Stimulated activated naive B cell treated with anti-CD40 and anti-IgM and Interleukin-4, amounts not matched to agents 10 μg/mL and 1 μg/mL and 100 μg/mL, for 72 hours (primary cell): Measurements from ENCODE around the gene BEGAIN.

Source experiments
- ATAC-seq, 2 donors: fragments of 150-1000 bp; cut with Tn5 transposase; replicated peaks; 2 replicates each; pipeline ENCODE4 v1.10.0; 2021; ENCODE audit warnings: moderate library complexity in 1 of 2
- DNase-seq: peaks from one replicate; pipeline ENCODE4 v3.0.0; 2021
- H3K27ac Mint-ChIP-seq: one replicate; pipeline ENCODE4 v1.8.0; 2022; ENCODE audit warnings: mild to moderate bottlenecking, mixed read lengths
- H3K27me3 Mint-ChIP-seq, 2 donors: one replicate each; pipeline ENCODE4 v1.8.0; 2022; ENCODE audit warnings: mixed read lengths in 2 of 2
- H3K36me3 Mint-ChIP-seq, 2 donors: one replicate each; pipeline ENCODE4 v1.8.0; 2022; ENCODE audit warnings: mixed read lengths in 2 of 2, mild to moderate bottlenecking in 1 of 2
- H3K4me1 Mint-ChIP-seq, 2 donors: one replicate each; pipeline ENCODE4 v1.8.0; 2022; ENCODE audit warnings: mixed read lengths in 2 of 2, mild to moderate bottlenecking in 1 of 2
- H3K4me3 Mint-ChIP-seq, 2 donors: one replicate each; pipeline ENCODE4 v1.8.0; 2022; ENCODE audit warnings: mild to moderate bottlenecking in 2 of 2, mixed read lengths in 2 of 2, moderate library complexity in 1 of 2
- H3K9me3 Mint-ChIP-seq, 2 donors: one replicate each; pipeline ENCODE4 v1.8.0; 2022; ENCODE audit warnings: mixed read lengths in 2 of 2, mild to moderate bottlenecking in 1 of 2

Gene BEGAIN

DNA sequence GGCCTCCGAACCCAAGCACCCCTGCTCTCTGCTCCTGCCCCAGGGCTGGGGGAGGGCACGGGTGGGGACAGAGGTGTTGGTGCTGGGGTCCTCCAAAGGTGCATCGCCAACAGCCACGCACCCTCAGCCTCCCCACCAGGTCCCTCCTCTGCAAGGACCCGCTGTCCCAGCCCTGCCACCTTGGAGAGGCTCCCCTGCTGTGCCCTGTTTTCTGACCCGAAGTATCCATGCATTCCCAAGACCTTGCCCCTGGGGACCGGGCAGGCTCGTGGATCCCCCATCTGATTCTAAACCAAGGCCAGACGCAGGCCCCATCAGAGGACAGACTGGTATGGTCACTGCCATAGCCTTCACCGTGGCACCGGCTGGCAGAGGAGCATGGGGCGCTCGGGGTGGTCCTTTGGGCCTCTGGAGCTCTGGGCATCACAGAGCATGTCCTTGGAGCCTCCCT lies 22.7 kb upstream of the BEGAIN start:
- H3K36me3 Mint-ChIP-seq = no peaks in the 10 kb centered on the region
- H3K4me3 Mint-ChIP-seq = no peak overlapping the region
- no peaks in the 10 kb centered on the region for H3K4me1 Mint-ChIP-seq
- no peak for DNase-seq
- no peaks in the 10 kb centered on the region for H3K9me3 Mint-ChIP-seq
- no peak for ATAC-seq
- peaks cover 18 to 21% of the 10 kb centered on the region in 2 donors for H3K27me3 Mint-ChIP-seq
- no peak overlapping the region for H3K27ac Mint-ChIP-seq

DNA sequence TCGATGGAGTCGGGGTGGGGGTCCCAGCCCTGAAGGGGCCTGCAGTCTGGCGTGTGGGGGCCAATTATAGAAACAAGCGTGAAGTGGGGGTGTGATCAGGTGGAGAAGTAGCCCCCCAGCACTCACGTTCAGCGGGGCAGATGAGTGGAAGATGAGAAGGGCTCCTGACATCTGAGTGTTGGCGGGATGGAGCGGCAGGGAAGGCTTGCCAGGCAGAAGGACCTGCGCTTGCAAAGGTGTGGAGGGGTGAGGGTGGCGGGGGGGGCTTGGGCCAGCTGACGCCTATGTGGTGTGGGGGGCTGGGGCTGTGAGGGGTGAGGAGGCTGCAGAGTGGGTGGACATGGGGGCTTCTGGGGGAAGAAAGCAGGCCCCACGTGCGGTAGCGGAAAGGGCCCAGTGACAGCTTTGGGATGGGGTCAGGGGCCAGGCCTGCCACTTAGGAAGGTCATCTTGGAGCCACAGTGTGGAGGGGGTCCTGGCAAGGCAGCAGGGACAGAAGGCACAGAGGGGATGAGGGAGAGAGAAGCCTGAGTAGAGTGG lies 22.2 kb upstream of the BEGAIN start:
- H3K36me3 Mint-ChIP-seq = no peaks in the 10 kb centered on the region
- ATAC-seq (no peak), DNase-seq (no peak)
- no peak overlapping the region for H3K4me3 Mint-ChIP-seq
- no peak overlapping the region for H3K27ac Mint-ChIP-seq
- H3K9me3 Mint-ChIP-seq = no peaks in the 10 kb centered on the region
- H3K4me1 Mint-ChIP-seq = no peaks in the 10 kb centered on the region
- H3K27me3 Mint-ChIP-seq = peaks cover 18 to 21% of the 10 kb centered on the region in 2 donors

DNA sequence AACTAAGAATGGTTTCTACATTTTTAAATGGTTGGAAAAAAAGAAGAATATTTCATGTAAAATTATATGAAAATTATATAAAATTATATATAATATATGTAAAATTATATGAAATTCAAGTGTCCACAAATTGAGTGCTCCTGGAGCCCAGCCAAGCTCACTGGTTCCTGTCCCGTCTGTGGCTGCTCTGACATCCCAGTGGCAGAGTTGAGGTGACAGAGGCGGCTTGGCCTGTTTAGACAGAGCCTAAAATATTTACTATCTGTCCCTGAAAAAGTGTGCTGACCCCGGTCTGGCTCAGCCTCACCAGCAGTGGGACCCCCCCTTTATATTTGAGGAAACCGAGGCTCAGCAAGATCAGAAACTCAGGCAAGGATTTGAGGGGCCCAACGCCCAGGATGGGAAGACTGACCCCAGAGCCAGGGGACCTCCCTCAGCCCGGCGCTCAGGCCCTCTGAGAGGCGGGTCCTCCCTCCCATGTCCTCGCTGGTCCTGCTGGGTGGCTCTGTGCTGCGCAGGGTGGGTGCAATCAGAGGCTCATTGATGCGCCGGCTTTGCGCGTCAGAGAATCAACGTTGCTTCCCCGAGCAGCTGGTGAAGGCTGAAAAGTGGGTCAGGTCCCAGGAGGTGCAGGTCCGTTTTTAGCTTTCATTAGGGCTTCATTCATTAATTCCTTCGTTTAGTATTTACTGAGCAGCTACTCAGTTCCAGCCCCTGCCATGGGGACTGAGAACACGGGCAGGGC lies 21.5 kb upstream of the BEGAIN start:
- Mint-ChIP-seq H3K36me3 (no peaks in the 10 kb centered on the region), H3K27me3 (peaks cover 18 to 25% of the 10 kb centered on the region in 2 donors), H3K4me1 (no peaks in the 10 kb centered on the region), H3K27ac (no peak overlapping the region), H3K9me3 (no peaks in the 10 kb centered on the region), H3K4me3 (no peak overlapping the region)
- no peak for DNase-seq
- no peak for ATAC-seq

DNA sequence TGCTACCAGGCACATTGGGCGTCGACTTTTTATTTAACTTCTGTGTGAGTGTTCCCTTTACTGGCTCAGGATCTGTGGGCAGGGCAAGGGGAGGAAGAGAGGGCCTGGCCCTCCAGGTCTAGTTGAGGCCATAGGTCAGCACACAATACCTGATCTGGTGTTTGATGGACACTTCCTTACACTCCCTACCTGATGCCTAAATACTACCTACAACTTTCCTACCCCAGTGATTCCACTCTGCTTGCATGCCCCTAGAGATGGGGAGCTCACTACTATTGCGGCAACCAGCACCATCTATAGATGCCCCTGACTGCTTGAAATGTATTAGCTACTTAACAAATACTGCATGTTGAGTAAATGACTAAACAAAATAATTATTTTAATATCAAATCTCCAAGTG lies 20.8 kb upstream of the BEGAIN start:
- Mint-ChIP-seq H3K36me3 (peaks cover 0 to 3% of the 10 kb centered on the region in 2 donors), H3K27ac (no peak overlapping the region), H3K4me1 (no peaks in the 10 kb centered on the region), H3K9me3 (peaks cover 3 to 4% of the 10 kb centered on the region in 2 donors), H3K27me3 (peaks cover 18 to 30% of the 10 kb centered on the region in 2 donors), H3K4me3 (no peak overlapping the region)
- ATAC-seq = no peak
- no peak for DNase-seq

DNA sequence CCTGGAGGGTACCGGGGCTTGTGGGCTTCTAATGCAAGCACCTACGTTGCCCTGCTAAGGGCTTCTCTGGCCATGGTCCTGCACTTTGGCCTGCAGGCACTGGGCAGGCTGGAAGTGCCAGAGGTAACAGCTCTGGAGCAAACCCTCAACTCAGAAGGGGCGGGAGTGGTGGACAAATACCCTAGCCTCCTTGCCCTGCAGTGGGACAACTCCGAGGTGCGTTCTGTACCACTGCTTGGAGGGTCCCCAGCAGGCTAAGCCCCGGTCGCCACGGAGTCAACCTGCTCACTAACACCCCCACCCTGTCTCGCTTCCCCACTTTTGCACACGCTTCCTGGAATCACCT lies 20.4 kb upstream of the BEGAIN start:
- Mint-ChIP-seq H3K9me3 (peaks cover 5 to 6% of the 10 kb centered on the region in 2 donors), H3K27me3 (peaks cover 18 to 33% of the 10 kb centered on the region in 2 donors), H3K4me1 (no peaks in the 10 kb centered on the region), H3K36me3 (peaks cover 0 to 4% of the 10 kb centered on the region in 2 donors), H3K27ac (no peak overlapping the region), H3K4me3 (no peak overlapping the region)
- DNase-seq = no peak
- no peak for ATAC-seq

DNA sequence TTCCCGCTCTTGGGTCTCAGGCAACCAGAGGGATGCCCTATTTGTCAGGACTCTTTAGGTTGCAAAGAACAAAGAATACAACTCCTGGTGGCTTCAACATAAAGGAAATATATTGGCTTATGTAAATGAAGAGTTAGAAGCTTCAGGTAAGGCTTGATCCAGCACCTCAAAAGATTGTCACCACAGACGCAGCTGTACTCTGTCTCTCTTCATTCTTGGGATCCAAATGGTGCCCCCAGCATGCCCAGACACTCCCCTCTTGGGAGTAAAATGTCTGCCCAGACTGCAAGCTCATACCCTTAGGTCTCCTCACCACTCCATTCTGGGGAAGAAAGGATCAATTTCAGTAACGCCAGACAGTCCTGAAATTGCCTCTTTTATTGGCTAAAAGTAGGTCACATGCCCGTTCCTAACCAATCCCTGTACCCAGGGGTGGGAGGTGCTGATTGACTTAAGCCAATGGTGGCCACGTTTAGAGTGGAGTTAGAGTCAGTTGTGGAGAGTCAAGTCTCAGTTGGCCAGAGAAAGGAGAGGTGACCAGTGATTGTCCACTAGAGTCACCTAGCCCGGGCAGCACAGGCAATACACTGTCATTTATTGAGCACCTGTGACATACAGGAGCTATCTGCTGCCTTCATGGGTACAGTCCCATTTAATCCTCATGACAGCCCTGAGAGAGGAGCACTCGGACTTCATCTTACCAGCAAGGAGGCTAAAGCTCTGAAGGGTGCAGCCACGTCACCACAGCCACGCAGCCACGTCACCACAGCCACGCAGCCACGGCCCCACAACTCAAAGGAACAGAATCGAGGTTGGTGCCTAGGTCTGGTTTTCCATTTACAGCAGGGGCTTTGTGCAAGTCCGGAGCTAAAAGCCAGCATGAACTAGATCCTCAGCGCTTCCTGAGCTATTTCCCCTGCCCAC lies 19.7 kb upstream of the BEGAIN start:
- Mint-ChIP-seq H3K4me1 (no peaks in the 10 kb centered on the region), H3K9me3 (peaks cover 10 to 13% of the 10 kb centered on the region in 2 donors)

DNA sequence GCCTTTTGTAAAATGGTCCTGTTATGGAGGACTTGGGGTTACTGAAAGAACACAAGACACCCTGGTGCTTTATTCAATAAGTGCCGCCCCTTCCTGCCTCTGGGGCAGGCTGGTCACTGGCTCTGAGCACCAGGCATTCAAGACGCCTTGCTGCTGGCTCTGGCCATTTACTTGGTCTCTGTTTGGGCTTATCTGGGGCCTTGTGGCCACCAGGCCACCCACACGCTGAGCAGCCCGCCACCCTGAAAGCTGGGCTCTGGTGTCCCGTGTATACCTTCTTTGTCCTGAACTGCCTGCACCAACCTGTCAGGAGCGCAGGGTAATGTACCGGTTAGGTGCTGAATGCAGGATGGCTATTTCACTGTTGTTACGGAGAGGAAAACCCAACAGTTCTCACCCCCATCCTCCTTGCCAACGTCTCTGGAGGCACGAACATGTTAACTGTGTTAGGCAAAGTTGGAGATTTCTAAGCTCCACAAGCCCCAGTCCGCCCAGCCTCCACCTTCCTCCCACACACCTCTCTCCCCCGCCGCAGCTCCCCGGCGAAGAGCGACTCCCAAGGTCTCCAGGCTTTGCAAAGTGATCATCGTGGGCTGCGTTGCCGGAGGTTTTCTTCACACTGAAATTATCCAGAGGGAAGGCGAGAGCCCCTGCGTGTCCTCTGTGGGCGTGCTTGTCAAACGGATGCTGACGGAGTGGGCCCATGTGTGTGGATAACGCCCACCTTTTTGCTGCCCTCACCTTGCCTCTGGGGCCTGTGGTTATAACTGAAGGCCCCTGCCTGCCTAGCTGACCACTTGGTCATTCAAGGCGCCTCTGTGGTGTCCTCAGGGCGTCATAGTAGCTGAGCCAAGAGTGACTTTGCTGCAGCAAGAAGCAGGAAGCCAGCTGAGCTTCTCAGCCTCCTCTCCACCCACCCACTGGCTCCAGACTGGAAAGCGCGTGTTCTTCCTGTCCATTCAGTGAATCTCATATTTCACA lies 18.8 kb upstream of the BEGAIN start:
- Mint-ChIP-seq H3K4me3 (no peak overlapping the region), H3K27me3 (peaks cover 18 to 35% of the 10 kb centered on the region in 2 donors), H3K36me3 (peaks cover 5 to 11% of the 10 kb centered on the region in 2 donors), H3K4me1 (no peaks in the 10 kb centered on the region), H3K27ac (no peak overlapping the region), H3K9me3 (peaks cover 16 to 20% of the 10 kb centered on the region in 2 donors)
- no peak for DNase-seq
- ATAC-seq = no peak

More for the DNA sequence above, 19.7 kb upstream of the BEGAIN start:
- Mint-ChIP-seq H3K27ac (no peak overlapping the region), H3K27me3 (peaks cover 18 to 35% of the 10 kb centered on the region in 2 donors), H3K4me3 (no peak overlapping the region), H3K36me3 (peaks cover 2 to 9% of the 10 kb centered on the region in 2 donors)
- DNase-seq (no peak), ATAC-seq (no peak)

DNA sequence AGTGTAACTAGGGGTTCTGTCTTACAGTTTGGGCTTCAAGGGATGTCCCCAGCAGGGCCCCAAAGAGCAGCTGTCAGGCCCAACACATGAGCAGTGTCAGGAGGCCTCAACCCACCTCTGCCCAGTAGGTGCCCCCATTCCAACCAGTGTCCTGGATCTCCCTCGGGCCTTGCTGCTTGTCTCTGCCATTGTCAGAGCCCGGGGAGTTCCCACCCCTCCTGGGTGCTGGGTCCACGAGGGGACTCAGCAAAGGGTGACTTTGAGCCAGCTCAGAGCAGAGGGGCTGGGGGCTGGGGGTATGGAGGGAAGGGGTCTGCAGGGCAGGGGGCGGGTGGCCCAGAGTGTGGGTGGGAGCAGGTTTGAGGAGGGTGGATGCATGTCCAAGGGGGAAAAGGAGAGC lies 18.0 kb upstream of the BEGAIN start:
- DNase-seq = no peak
- Mint-ChIP-seq H3K27me3 (peaks cover 18 to 32% of the 10 kb centered on the region in 2 donors), H3K36me3 (peaks cover 5 to 11% of the 10 kb centered on the region in 2 donors), H3K9me3 (peaks cover 17 to 25% of the 10 kb centered on the region in 2 donors), H3K27ac (no peak overlapping the region), H3K4me1 (peaks cover 0 to under 1% of the 10 kb centered on the region in 2 donors), H3K4me3 (no peak overlapping the region)
- no peak for ATAC-seq

DNA sequence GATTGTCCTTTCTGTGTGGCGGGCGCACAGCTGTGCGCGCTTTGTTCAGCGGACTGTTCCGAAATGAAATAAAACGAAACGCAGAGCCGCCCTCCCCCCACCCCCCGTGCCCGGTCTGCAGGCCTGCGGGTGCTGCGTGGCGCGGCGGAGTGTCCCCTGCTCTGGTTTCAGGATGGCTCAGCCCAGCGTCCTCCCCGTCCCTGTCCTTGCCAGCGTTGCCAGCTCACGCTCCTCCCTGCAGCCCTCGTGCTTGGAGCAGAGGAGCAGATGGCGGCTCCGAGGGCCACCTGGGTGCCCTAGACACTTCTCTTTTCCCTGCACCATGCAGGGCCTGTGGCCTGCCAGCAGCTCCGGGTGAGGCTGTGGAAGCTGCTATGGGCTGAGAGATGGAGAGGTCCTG lies 17.5 kb upstream of the BEGAIN start:
- DNase-seq = no peak
- H3K9me3 Mint-ChIP-seq = peaks cover 17 to 25% of the 10 kb centered on the region in 2 donors
- peaks cover 2 to 6% of the 10 kb centered on the region in 2 donors for H3K4me1 Mint-ChIP-seq
- no peak overlapping the region for H3K27ac Mint-ChIP-seq
- H3K27me3 Mint-ChIP-seq = peaks cover 18 to 32% of the 10 kb centered on the region in 2 donors
- no peak for ATAC-seq
- H3K36me3 Mint-ChIP-seq = peaks cover 5 to 11% of the 10 kb centered on the region in 2 donors
- no peak overlapping the region for H3K4me3 Mint-ChIP-seq

DNA sequence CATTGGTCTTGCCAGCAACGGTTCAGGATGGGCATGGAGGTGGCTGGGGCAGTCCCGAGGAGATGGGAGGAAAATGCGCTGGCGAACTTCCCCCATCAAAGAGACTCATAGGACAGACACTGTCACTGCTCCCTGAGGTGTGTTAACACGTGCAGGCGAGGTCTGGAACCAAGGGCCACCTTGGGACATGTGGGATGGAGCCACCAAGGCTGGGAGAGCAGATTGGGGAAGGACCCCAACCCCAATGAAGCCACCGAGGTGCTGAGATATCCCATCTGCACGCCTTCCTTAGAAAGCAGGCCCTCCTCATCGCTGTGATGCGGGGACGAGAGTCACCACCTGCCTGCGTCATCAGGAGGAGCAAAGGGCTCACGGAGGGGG lies 16.9 kb upstream of the BEGAIN start:
- peaks cover 15 to 35% of the 10 kb centered on the region in 2 donors for H3K27me3 Mint-ChIP-seq
- ATAC-seq (no peak), DNase-seq (no peak)
- H3K4me1 Mint-ChIP-seq = peaks cover 2 to 7% of the 10 kb centered on the region in 2 donors
- no peak overlapping the region for H3K4me3 Mint-ChIP-seq
- no peak overlapping the region for H3K27ac Mint-ChIP-seq
- H3K36me3 Mint-ChIP-seq = peaks cover 5 to 11% of the 10 kb centered on the region in 2 donors
- H3K9me3 Mint-ChIP-seq = peaks cover 17 to 25% of the 10 kb centered on the region in 2 donors

DNA sequence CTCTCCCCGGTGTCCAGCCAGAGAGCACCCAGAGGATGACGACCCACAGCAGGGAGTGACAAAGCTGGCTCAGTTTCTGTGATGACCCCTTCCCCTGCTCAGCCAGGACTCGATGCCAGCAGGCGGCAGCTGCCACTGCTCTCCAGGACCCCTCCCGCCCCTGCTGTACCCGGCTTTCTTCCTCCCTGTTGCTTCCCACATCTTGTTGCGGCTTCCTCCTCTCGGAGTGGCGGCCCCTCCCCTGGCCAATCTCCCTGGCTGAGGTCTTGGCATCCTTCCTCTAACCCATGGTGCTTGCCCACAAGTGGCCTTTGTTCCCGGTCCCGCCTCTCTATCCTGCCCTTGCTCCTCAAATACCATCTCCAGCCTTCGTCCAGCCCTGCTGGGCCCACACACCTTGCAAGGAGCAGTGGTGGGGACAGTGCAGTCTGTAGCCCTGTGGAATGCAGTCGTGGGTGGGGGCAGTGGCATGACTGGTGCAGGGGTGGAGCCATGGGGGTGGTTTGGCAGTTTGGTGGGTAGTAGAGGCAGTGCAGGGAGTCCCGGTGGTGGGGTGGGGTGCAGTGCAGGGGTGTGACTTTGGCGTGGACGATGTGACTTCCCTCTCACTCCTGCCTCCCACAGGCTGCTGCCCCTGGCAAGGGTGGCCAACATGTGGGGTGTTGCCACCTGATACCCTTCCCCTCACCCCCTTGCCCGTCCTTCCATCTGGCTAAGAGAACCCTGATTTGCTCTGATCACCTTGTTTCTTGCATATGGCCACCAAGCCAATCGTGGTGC lies 16.3 kb upstream of the BEGAIN start:
- DNase-seq (no peak), ATAC-seq (no peak)
- Mint-ChIP-seq H3K4me1 (peaks cover 2 to 7% of the 10 kb centered on the region in 2 donors), H3K36me3 (peaks cover 5 to 11% of the 10 kb centered on the region in 2 donors), H3K9me3 (peaks cover 17 to 25% of the 10 kb centered on the region in 2 donors), H3K4me3 (no peak overlapping the region), H3K27ac (no peak overlapping the region), H3K27me3 (peaks cover 13 to 39% of the 10 kb centered on the region in 2 donors)

DNA sequence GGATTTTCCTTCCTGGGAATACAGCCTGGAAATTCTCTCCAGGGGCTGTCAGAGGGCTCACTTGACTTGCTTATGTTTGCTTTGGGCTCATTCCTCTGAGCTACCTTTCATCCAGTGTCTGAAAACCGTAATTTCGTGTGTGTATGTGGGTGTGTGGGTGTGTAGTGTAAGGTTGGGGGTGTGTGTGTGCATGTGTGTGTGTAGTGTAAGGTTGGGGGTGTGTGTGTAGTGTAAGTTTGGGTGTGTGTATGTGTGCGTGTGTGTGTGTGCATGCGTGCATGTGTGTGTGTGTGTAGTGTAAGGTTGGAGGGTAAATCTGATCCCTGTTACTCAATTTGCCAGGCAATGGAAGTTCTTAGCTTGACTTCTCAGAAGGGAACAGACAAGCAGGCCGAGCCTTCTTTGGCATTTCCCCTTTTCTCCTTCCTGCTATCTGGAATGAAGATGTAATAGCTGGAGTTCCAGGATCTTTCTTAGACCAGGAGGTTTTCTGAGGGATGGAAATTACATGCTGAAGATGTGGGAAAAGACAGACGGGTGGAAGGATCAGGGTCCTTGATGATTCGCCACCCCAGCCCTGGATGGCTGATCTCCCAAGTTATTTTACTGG lies 15.5 kb upstream of the BEGAIN start:
- Mint-ChIP-seq H3K27ac (no peak overlapping the region), H3K27me3 (peaks cover 17 to 35% of the 10 kb centered on the region in 2 donors), H3K36me3 (peaks cover 5 to 11% of the 10 kb centered on the region in 2 donors), H3K4me1 (peaks cover 2 to 7% of the 10 kb centered on the region in 2 donors), H3K9me3 (peaks cover 17 to 25% of the 10 kb centered on the region in 2 donors), H3K4me3 (no peak overlapping the region)
- ATAC-seq (no peak), DNase-seq (no peak)
